Skeletal muscle cell (primary cell): ENCODE measurements around the gene ANTXR1.
A peak's percentile ranks its signal among the peaks of the same experiment; 100 is the strongest.

Experiments used
- DNase-seq: peaks from one replicate; pipeline ENCODE4 v3.0.0-alpha.2; 2010; ENCODE audit warnings: low read depth
- H3K4me3 ChIP-seq: 2 replicates; pipeline ENCODE4 v1.5.1; 2011; ENCODE audit warnings: low read depth, mild to moderate bottlenecking, control low read depth, low read length, moderate library complexity

The ANTXR1 gene

GRCh38 chr2:69186614-69187013, 173.6 kb downstream of the ANTXR1 start:
- DNase-seq, result no peak
- H3K4me3 ChIP-seq, result no peak overlapping the region

GRCh38 chr2:69188182-69188900, 175.4 kb downstream of the ANTXR1 start:
- no peak for DNase-seq

GRCh38 chr2:69190743-69191404, 177.9 kb downstream of the ANTXR1 start:
- no peak for DNase-seq
- no peak overlapping the region for H3K4me3 ChIP-seq

More at GRCh38 chr2:69188182-69188900, 175.4 kb downstream of the ANTXR1 start:
- no peak overlapping the region for H3K4me3 ChIP-seq

- H3K4me3 ChIP-seq, result no peak overlapping the region
Observed at GRCh38 chr2:69191634-69192033, 178.7 kb downstream of the ANTXR1 start.

GRCh38 chr2:69192176-69192945, 179.4 kb downstream of the ANTXR1 start:
- DNase-seq, result no peak
- H3K4me3 ChIP-seq, result no peak overlapping the region

More at GRCh38 chr2:69191634-69192033, 178.7 kb downstream of the ANTXR1 start:
- DNase-seq, result no peak

- DNase-seq, result no peak
- H3K4me3 ChIP-seq, result no peak overlapping the region
Observed at GRCh38 chr2:69195706-69196105, 182.7 kb downstream of the ANTXR1 start.

GRCh38 chr2:69196327-69197117, 183.5 kb downstream of the ANTXR1 start:
- DNase-seq, result peak; percentile 91
- no peak overlapping the region for H3K4me3 ChIP-seq

- no peak overlapping the region for H3K4me3 ChIP-seq
- peak; percentile 93 for DNase-seq
Observed at GRCh38 chr2:69200107-69200520, 187.1 kb downstream of the ANTXR1 start.

- DNase-seq, result no peak
- H3K4me3 ChIP-seq, result no peak overlapping the region
Observed at GRCh38 chr2:69201259-69201658, 188.3 kb downstream of the ANTXR1 start.

- no peak overlapping the region for H3K4me3 ChIP-seq
- DNase-seq, result no peak
Observed at GRCh38 chr2:69202327-69202726, 189.3 kb downstream of the ANTXR1 start.

GRCh38 chr2:69203166-69203985, 190.4 kb downstream of the ANTXR1 start:
- DNase-seq, result no peak
- no peak overlapping the region for H3K4me3 ChIP-seq

GRCh38 chr2:69204654-69205053, 191.7 kb downstream of the ANTXR1 start:
- no peak for DNase-seq

GRCh38 chr2:69205076-69205475, 192.1 kb downstream of the ANTXR1 start:
- no peak overlapping the region for H3K4me3 ChIP-seq
- DNase-seq, result no peak

More at GRCh38 chr2:69204654-69205053, 191.7 kb downstream of the ANTXR1 start:
- H3K4me3 ChIP-seq, result no peak overlapping the region

- no peak overlapping the region for H3K4me3 ChIP-seq
- DNase-seq, result no peak
Observed at GRCh38 chr2:69205491-69205890, 192.5 kb downstream of the ANTXR1 start.

- H3K4me3 ChIP-seq, result no peak overlapping the region
- no peak for DNase-seq
Observed at GRCh38 chr2:69208023-69208595, 195.1 kb downstream of the ANTXR1 start.

GRCh38 chr2:69209482-69209881, 196.5 kb downstream of the ANTXR1 start:
- no peak overlapping the region for H3K4me3 ChIP-seq
- no peak for DNase-seq

- H3K4me3 ChIP-seq, result no peak overlapping the region
- DNase-seq, result no peak
Observed at GRCh38 chr2:69210385-69210784, 197.4 kb downstream of the ANTXR1 start.

GRCh38 chr2:69211048-69211447, 198.1 kb downstream of the ANTXR1 start:
- no peak for DNase-seq
- no peak overlapping the region for H3K4me3 ChIP-seq
